Esophagus muscularis mucosa (tissue), 4 donors: ENCODE measurements around the gene PLXDC2.

Experiments
- EP300 ChIP-seq: sonication (generic); formaldehyde crosslinking; IDR thresholded peaks from one replicate; pipeline ENCODE4 v1.6.1; 2017; ENCODE audit warnings: antibody characterized with exemption
- POLR2A ChIP-seq: fragments of 450-650 bp; IDR thresholded peaks from one replicate; pipeline ENCODE4 v1.6.1; 2017; ENCODE audit warnings: antibody characterized with exemption, moderate library complexity, mild to moderate bottlenecking, low read depth
- POLR2AphosphoS5 ChIP-seq, 2 donors: sonication (generic); formaldehyde crosslinking; IDR thresholded peaks; one replicate each; pipeline ENCODE4 v1.6.1; 2017; ENCODE audit warnings: antibody characterized with exemption in 2 of 2
- TF ChIP-seq, protein P1 (sequence below), 3 experiments: fragments of 200-600 bp in 2 of 3; fragments of 450-650 bp in 1 of 3; sonication (generic) in 2 of 3; IDR thresholded peaks; one replicate each; pipeline ENCODE4 v1.5.1; 2017 to 2019; ENCODE audit warnings: antibody characterized with exemption in 3 of 3, mild to moderate bottlenecking in 2 of 3, moderate library complexity in 1 of 3

DNA sequence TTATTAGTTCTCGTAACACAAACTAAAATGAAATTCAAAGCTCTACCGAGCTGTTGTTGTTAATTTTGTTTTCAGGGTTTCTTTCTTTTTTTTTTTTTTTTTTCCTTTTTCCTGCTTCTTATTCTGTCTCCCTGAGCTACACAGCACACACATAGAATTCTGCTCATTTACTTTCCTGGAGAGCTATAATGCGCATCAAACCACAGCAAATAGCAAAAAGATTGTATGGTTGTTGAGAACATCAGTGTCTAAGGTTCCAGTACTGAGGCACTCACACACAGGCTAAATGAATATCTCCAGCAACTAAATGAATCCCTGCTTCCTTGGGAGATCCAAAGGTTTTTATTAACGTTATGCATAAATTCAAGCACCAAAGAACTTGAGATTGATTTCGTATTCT is 418.3 kb downstream of the PLXDC2 start:
- TF ChIP-seq, protein P1, sequence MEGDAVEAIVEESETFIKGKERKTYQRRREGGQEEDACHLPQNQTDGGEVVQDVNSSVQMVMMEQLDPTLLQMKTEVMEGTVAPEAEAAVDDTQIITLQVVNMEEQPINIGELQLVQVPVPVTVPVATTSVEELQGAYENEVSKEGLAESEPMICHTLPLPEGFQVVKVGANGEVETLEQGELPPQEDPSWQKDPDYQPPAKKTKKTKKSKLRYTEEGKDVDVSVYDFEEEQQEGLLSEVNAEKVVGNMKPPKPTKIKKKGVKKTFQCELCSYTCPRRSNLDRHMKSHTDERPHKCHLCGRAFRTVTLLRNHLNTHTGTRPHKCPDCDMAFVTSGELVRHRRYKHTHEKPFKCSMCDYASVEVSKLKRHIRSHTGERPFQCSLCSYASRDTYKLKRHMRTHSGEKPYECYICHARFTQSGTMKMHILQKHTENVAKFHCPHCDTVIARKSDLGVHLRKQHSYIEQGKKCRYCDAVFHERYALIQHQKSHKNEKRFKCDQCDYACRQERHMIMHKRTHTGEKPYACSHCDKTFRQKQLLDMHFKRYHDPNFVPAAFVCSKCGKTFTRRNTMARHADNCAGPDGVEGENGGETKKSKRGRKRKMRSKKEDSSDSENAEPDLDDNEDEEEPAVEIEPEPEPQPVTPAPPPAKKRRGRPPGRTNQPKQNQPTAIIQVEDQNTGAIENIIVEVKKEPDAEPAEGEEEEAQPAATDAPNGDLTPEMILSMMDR (IDR thresholded peaks at IDR 0.05): no peak
- TF ChIP-seq EP300: no peak
- TF ChIP-seq POLR2A: no peak
- TF ChIP-seq POLR2AphosphoS5 (IDR thresholded peaks at IDR 0.05): no peak
